ENCODE results near the gene PHF21A.

PHF21A gene

GRCh38 chr11:46003572-46003971 lies 117.7 kb downstream of the PHF21A start:
- ATAC-seq = peak; percentile 61
- TF ChIP-seq ZNF8 (CRISPR knock-in tag; IDR thresholded peaks at IDR 0.05) = no peak
- no peak for TF ChIP-seq TCF4 (CRISPR knock-in tag; IDR thresholded peaks at IDR 0.05; ENCODE audit: borderline replicate concordance)
- no peak for TF ChIP-seq ZNF70 (CRISPR knock-in tag; IDR thresholded peaks at IDR 0.05)
- no peak for TF ChIP-seq ARNTL (CRISPR knock-in tag; IDR thresholded peaks at IDR 0.05; ENCODE audit: borderline replicate concordance, low read depth)
- TF ChIP-seq CSDC2 (CRISPR knock-in tag; IDR thresholded peaks at IDR 0.05) = no peak
- no peak for TF ChIP-seq OSR1 (CRISPR knock-in tag; IDR thresholded peaks at IDR 0.05)
- TF ChIP-seq ESRRG (CRISPR knock-in tag; IDR thresholded peaks at IDR 0.05) = no peak
- no peak for TF ChIP-seq ISL1 (CRISPR knock-in tag; IDR thresholded peaks at IDR 0.05)
- no peak for TF ChIP-seq ZNF565 (CRISPR knock-in tag; conservative IDR thresholded peaks at IDR 0.05; ENCODE audit: low read depth)
- TF ChIP-seq ZFP30 (CRISPR knock-in tag; IDR thresholded peaks at IDR 0.05) = no peak
- TF ChIP-seq GLIS3 (CRISPR knock-in tag; IDR thresholded peaks at IDR 0.05) = no peak
- TF ChIP-seq SNAI2 (CRISPR knock-in tag; IDR thresholded peaks at IDR 0.05) = no peak

- TF ChIP-seq ZNF70 (CRISPR knock-in tag; IDR thresholded peaks at IDR 0.05) (no peak), ISL1 (CRISPR knock-in tag; IDR thresholded peaks at IDR 0.05) (peak; percentile 62)
Observed at GRCh38 chr11:46002189-46002588, 119.1 kb downstream of the PHF21A start.

DNA sequence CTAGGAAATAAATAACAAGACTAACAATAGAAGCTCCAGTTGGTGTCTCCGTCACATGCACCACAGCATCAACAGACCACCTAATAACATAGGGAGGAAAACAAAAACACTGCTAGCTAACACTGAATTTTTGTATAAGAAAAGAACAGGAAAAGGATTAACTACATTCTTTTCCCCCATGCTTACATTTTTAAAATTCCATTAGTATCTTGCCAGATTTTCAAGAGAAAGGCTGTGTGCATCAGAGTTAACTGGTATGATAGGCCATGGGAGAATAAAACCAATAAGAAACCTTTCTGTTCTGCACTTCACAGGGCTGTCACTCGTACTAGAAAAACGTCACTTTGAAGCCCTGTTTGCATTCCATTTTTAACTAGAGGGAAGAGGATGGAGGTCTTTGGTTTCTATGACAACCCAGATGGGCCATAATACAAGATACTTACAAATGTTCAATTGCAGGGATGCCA lies 119.8 kb downstream of the PHF21A start:
- TF ChIP-seq ISL1 (CRISPR knock-in tag; IDR thresholded peaks at IDR 0.05) (peak; percentile 34; the same call in 1 of the 2 replicates), ARNTL (CRISPR knock-in tag; IDR thresholded peaks at IDR 0.05; ENCODE audit: borderline replicate concordance, low read depth) (no peak)

More at GRCh38 chr11:46002189-46002588, 119.1 kb downstream of the PHF21A start:
- no peak for ATAC-seq

DNA sequence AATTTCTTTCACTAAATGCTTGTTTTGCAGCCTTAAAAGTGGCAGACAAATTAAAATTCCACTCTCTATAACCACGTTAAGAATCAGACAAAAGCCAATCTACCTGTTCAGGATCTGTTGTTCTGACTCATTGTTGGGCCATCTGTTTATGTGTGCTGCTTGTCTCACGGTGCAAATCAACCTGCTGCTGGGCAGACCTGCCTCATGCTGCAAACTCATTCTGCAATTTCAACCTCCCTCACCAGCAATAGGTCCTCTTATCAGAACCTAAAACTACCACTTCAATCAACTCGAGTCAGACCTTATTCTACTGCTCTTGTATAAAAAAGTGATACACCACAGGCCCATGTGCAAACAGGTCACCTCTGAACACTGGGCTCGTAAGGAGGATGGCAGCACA lies 123.7 kb downstream of the PHF21A start:
- TF ChIP-seq ZNF565 (CRISPR knock-in tag; conservative IDR thresholded peaks at IDR 0.05; ENCODE audit: low read depth) (no peak), ZFP3 (CRISPR knock-in tag; IDR thresholded peaks at IDR 0.05) (no peak), ISL1 (CRISPR knock-in tag; IDR thresholded peaks at IDR 0.05) (peak; percentile 42), SNAI2 (CRISPR knock-in tag; IDR thresholded peaks at IDR 0.05) (0 out of 2 replicates have a peak, but pooled peaks have one; percentile 43), PPARA (CRISPR knock-in tag; IDR thresholded peaks at IDR 0.05; ENCODE audit: borderline replicate concordance) (no peak), ZFP30 (CRISPR knock-in tag; IDR thresholded peaks at IDR 0.05) (no peak), TSHZ2 (CRISPR knock-in tag; IDR thresholded peaks at IDR 0.05) (no peak), ARNTL (CRISPR knock-in tag; IDR thresholded peaks at IDR 0.05; ENCODE audit: borderline replicate concordance, low read depth) (no peak), TOX (CRISPR knock-in tag; IDR thresholded peaks at IDR 0.05; ENCODE audit: borderline replicate concordance) (no peak), ZNF8 (CRISPR knock-in tag; IDR thresholded peaks at IDR 0.05) (no peak), RARB (CRISPR knock-in tag; IDR thresholded peaks at IDR 0.05) (no peak), ZC3H10 (CRISPR knock-in tag; IDR thresholded peaks at IDR 0.05) (no peak), BACH2 (CRISPR knock-in tag; IDR thresholded peaks at IDR 0.05; ENCODE audit: borderline replicate concordance) (no peak), ESRRG (CRISPR knock-in tag; IDR thresholded peaks at IDR 0.05) (no peak), CSDC2 (CRISPR knock-in tag; IDR thresholded peaks at IDR 0.05) (no peak), OSR1 (CRISPR knock-in tag; IDR thresholded peaks at IDR 0.05) (no peak), TCF4 (CRISPR knock-in tag; IDR thresholded peaks at IDR 0.05; ENCODE audit: borderline replicate concordance) (peak; percentile 48; the same call in 1 of the 2 replicates), PATZ1 (CRISPR knock-in tag; IDR thresholded peaks at IDR 0.05; ENCODE audit: borderline replicate concordance) (no peak)
- TF ChIP-seq, protein P1, sequence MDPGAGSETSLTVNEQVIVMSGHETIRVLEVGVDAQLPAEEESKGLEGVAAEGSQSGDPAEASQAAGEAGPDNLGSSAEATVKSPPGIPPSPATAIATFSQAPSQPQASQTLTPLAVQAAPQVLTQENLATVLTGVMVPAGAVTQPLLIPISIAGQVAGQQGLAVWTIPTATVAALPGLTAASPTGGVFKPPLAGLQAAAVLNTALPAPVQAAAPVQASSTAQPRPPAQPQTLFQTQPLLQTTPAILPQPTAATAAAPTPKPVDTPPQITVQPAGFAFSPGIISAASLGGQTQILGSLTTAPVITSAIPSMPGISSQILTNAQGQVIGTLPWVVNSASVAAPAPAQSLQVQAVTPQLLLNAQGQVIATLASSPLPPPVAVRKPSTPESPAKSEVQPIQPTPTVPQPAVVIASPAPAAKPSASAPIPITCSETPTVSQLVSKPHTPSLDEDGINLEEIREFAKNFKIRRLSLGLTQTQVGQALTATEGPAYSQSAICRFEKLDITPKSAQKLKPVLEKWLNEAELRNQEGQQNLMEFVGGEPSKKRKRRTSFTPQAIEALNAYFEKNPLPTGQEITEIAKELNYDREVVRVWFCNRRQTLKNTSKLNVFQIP (CRISPR knock-in tag; IDR thresholded peaks at IDR 0.05; ENCODE audit: borderline replicate concordance, low read depth) = no peak
- TF ChIP-seq, protein P2, sequence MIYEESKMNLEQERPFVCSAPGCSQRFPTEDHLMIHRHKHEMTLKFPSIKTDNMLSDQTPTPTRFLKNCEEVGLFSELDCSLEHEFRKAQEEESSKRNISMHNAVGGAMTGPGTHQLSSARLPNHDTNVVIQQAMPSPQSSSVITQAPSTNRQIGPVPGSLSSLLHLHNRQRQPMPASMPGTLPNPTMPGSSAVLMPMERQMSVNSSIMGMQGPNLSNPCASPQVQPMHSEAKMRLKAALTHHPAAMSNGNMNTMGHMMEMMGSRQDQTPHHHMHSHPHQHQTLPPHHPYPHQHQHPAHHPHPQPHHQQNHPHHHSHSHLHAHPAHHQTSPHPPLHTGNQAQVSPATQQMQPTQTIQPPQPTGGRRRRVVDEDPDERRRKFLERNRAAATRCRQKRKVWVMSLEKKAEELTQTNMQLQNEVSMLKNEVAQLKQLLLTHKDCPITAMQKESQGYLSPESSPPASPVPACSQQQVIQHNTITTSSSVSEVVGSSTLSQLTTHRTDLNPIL (CRISPR knock-in tag; IDR thresholded peaks at IDR 0.05; ENCODE audit: low read depth) = no peak
- TF ChIP-seq, protein P3, sequence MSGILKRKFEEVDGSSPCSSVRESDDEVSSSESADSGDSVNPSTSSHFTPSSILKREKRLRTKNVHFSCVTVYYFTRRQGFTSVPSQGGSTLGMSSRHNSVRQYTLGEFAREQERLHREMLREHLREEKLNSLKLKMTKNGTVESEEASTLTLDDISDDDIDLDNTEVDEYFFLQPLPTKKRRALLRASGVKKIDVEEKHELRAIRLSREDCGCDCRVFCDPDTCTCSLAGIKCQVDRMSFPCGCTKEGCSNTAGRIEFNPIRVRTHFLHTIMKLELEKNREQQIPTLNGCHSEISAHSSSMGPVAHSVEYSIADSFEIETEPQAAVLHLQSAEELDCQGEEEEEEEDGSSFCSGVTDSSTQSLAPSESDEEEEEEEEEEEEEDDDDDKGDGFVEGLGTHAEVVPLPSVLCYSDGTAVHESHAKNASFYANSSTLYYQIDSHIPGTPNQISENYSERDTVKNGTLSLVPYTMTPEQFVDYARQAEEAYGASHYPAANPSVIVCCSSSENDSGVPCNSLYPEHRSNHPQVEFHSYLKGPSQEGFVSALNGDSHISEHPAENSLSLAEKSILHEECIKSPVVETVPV (CRISPR knock-in tag; IDR thresholded peaks at IDR 0.05) = no peak
- ATAC-seq = no peak

More for the DNA sequence above, 119.8 kb downstream of the PHF21A start:
- peak; percentile 73 for ATAC-seq

All from SK-N-SH treated with all-trans-retinoic acid at 6 μM for 48 hours (cell line).